HepG2 (cell line): ENCODE measurements around the gene TPD52L2. TPM values are rescaled to one million over a fixed set of nuclear protein-coding genes. Genes with fewer than 3 reads are reported as not detected.

ENCODE experiments used
- ARID4A ChIP-seq: sonication (generic); formaldehyde crosslinking; IDR thresholded peaks from 2 replicates; pipeline ENCODE4 v1.5.0; 2020; ENCODE audit warnings: mild to moderate bottlenecking, missing genetic modification reagents, borderline replicate concordance
- FOXO4 ChIP-seq: sonication (generic); formaldehyde crosslinking; conservative IDR thresholded peaks from 2 replicates; pipeline ENCODE4 v1.8.1; 2023; ENCODE audit warnings: missing genetic modification reagents
- NR2F6 ChIP-seq, 2 experiments: IDR thresholded peaks; 2 replicates each; pipeline ENCODE4 v1.6.1; 2016; ENCODE audit warnings: antibody characterized with exemption in 1 of 2, mild to moderate bottlenecking in 1 of 2
- RNF2 ChIP-seq: fragments of 450-650 bp; conservative IDR thresholded peaks from 2 replicates; pipeline ENCODE4 v1.6.1; 2016; ENCODE audit warnings: low read depth
- TBX3 ChIP-seq: fragments of 450-650 bp; IDR thresholded peaks from 2 replicates; pipeline ENCODE4 v1.6.1; 2017; ENCODE audit warnings: antibody characterized with exemption, mild to moderate bottlenecking, inconsistent platforms, borderline replicate concordance
- TEAD3 ChIP-seq: optimal IDR thresholded peaks from 2 replicates; pipeline ENCODE3; 2016; ENCODE audit warnings: borderline replicate concordance
- ZBTB7A ChIP-seq: sonication (generic); formaldehyde crosslinking; IDR thresholded peaks from 2 replicates; pipeline ENCODE4 v1.8.0; 2022; ENCODE audit warnings: mild to moderate bottlenecking, missing genetic modification reagents
- ZNF318 ChIP-seq: sonication (generic); formaldehyde crosslinking; IDR thresholded peaks from 2 replicates; pipeline ENCODE4 v1.4.0; 2020; ENCODE audit warnings: mild to moderate bottlenecking, missing genetic modification reagents
- polyA plus RNA-seq, 8 experiments: library from polyadenylated mRNA; depleted of rRNA in 3 of 8; stranded (reverse) in 7 of 8; unstranded in 1 of 8; fragments of >200 nt; fragmentation: Illumina TruSeq in 4 of 8; extraction: Trizol in 4 of 8; gene quantifications; 2 replicates each; pipeline versions ENCODE4 v1.2.1 to v1.2.3, GENCODE V29; 2011 to 2016; ENCODE audit warnings: low read depth in 4 of 8, missing spikeins in 1 of 8, mixed read lengths in 1 of 8; ENCODE audit not compliant: insufficient read depth in 1 of 8
- total RNA-seq, 5 experiments: library from RNA; depleted of rRNA; stranded (reverse); fragments of >200 nt; fragmentation: Illumina TruSeq; extraction: Trizol; gene quantifications; 2 replicates each; pipeline ENCODE4 v1.2.3, GENCODE V29; 2016; ENCODE audit warnings: low read depth in 1 of 5

The TPD52L2 gene
- total and polyA plus RNA-seq, 2 of the 13 experiments (the other 11 are each of a cell fraction or from before 2014, with no cell fraction given), result 156 to 184 TPM

GRCh38 chr20:63823691-63824311 is 41.3 kb upstream of the TPD52L2 start (continued):
- TF ChIP-seq ARID4A (CRISPR knock-in tag) (peak; percentile 69; the same call in 1 of the 2 replicates), ZBTB7A (CRISPR knock-in tag) (no peak), TBX3 (no peak), TEAD3 (peak; percentile 6), RNF2 (no peak), NR2F6 (IDR thresholded peaks at IDR 0.05) (peak; percentile 78), NR2F6 (CRISPR knock-in tag; IDR thresholded peaks at IDR 0.05) (peak; percentile 50; the same call in 1 of the 2 replicates), FOXO4 (CRISPR knock-in tag) (0 out of 2 replicates have a peak, but pooled peaks have one; percentile 6), ZNF318 (no peak)
